GM23338 (cell line): ENCODE data around the gene LGALS12. TPM values are rescaled to one million over a fixed set of nuclear protein-coding genes. Genes with fewer than 3 reads are reported as not detected.

Experiments used
- ATAC-seq: fragments of 200-7000 bp; cut with Tn5 transposase; 3 replicates; pipeline ENCODE4 v1.9.1; 2020
- DNase-seq: peaks from one replicate; pipeline ENCODE4 v3.0.0-alpha.2; 2015; ENCODE audit warnings: low spot score
- H2AFZ ChIP-seq: fragments of 200-600 bp; sonication (generic); 2 replicates; pipeline ENCODE4 v1.8.0; 2016; ENCODE audit warnings: antibody characterized with exemption, mild to moderate bottlenecking, moderate library complexity
- H3F3A ChIP-seq: fragments of 200-600 bp; sonication (generic); replicated peaks from 2 replicates; pipeline ENCODE4 v1.8.0; 2017; ENCODE audit warnings: antibody characterized with exemption, mixed run types, low read depth
- H3K27ac ChIP-seq: fragments of 200-600 bp; sonication (generic); 2 replicates; pipeline ENCODE4 v1.6.1; 2016; ENCODE audit warnings: low read depth
- H3K27me3 ChIP-seq: fragments of 200-600 bp; sonication (generic); 2 replicates; pipeline ENCODE4 v1.8.0; 2016; ENCODE audit warnings: mild to moderate bottlenecking, mixed run types, moderate library complexity; ENCODE audit not compliant: insufficient read depth
- H3K36me3 ChIP-seq: fragments of 200-600 bp; sonication (generic); 2 replicates; pipeline ENCODE4 v1.8.0; 2016; ENCODE audit warnings: mild to moderate bottlenecking; ENCODE audit not compliant: insufficient read depth
- H3K4me1 ChIP-seq: fragments of 200-600 bp; sonication (generic); 2 replicates; pipeline ENCODE4 v1.8.0; 2016; ENCODE audit warnings: mild to moderate bottlenecking, moderate library complexity; ENCODE audit not compliant: insufficient read depth
- H3K4me2 ChIP-seq: fragments of 200-600 bp; sonication (generic); 2 replicates; pipeline ENCODE4 v1.7.1; 2017; ENCODE audit warnings: mixed run types
- H3K4me3 ChIP-seq: fragments of 200-600 bp; sonication (generic); 2 replicates; pipeline ENCODE4 v1.6.1; 2016; ENCODE audit warnings: mixed run types
- H3K79me2 ChIP-seq: fragments of 200-600 bp; sonication (generic); replicated peaks from 2 replicates; pipeline ENCODE4 v1.8.0; 2017; ENCODE audit warnings: mild to moderate bottlenecking; ENCODE audit not compliant: insufficient read depth
- H3K9me2 ChIP-seq: fragments of 200-600 bp; sonication (generic); 2 replicates; pipeline ENCODE4 v1.8.0; 2017; ENCODE audit not compliant: insufficient read depth
- H4K20me1 ChIP-seq: fragments of 200-600 bp; sonication (generic); replicated peaks from 2 replicates; pipeline ENCODE4 v1.8.0; 2017; ENCODE audit warnings: mild to moderate bottlenecking; ENCODE audit not compliant: insufficient read depth
- H3K27ac Mint-ChIP-seq: 2 replicates; pipeline ENCODE4 v1.8.0; 2020; ENCODE audit warnings: inconsistent platforms, mild to moderate bottlenecking, moderate library complexity, mixed read lengths
- H3K27me3 Mint-ChIP-seq: 3 replicates; pipeline ENCODE4 v1.8.0; 2022; ENCODE audit warnings: low read depth, mild to moderate bottlenecking, moderate library complexity, mixed read lengths, inconsistent platforms; ENCODE audit not compliant: insufficient read depth, poor library complexity
- H3K36me3 Mint-ChIP-seq: 3 replicates; pipeline ENCODE4 v1.8.0; 2021; ENCODE audit warnings: low read depth, mild to moderate bottlenecking, inconsistent platforms, moderate library complexity, mixed read lengths
- H3K4me1 Mint-ChIP-seq: 3 replicates; pipeline ENCODE4 v1.8.0; 2020; ENCODE audit warnings: mild to moderate bottlenecking, inconsistent platforms, mixed read lengths
- H3K4me3 Mint-ChIP-seq: 3 replicates; pipeline ENCODE4 v1.8.0; 2021; ENCODE audit warnings: moderate library complexity, mild to moderate bottlenecking, inconsistent platforms, mixed read lengths
- H3K9me3 Mint-ChIP-seq: 3 replicates; pipeline ENCODE4 v1.8.0; 2020; ENCODE audit warnings: moderate library complexity, mild to moderate bottlenecking, inconsistent platforms, mixed read lengths
- CTCF ChIP-seq, 2 experiments: fragments of 200-600 bp in 1 of 2; sonication (generic) in 1 of 2; conservative IDR thresholded peaks; 2 replicates each; pipeline versions ENCODE4 v1.5.1 to v1.6.1; 2016 to 2017; ENCODE audit warnings: antibody characterized with exemption in 2 of 2, low read depth in 2 of 2, mild to moderate bottlenecking in 2 of 2, moderate library complexity in 1 of 2
- ETS1 ChIP-seq: IDR thresholded peaks from 2 replicates; pipeline ENCODE4 v1.6.1; 2016; ENCODE audit warnings: antibody characterized with exemption
- EZH2 ChIP-seq: fragments of 200-600 bp; sonication (generic); IDR thresholded peaks from one replicate; pipeline ENCODE4 v1.8.0; 2017; ENCODE audit warnings: antibody characterized with exemption, mild to moderate bottlenecking, low read depth; ENCODE audit not compliant: unreplicated experiment
- JUNB ChIP-seq: IDR thresholded peaks from one replicate; pipeline ENCODE4 v1.6.1; 2016; ENCODE audit warnings: antibody characterized with exemption; ENCODE audit not compliant: unreplicated experiment
- NANOG ChIP-seq: IDR thresholded peaks from 2 replicates; pipeline ENCODE4 v1.6.1; 2016; ENCODE audit warnings: antibody characterized with exemption, borderline replicate concordance
- POLR2AphosphoS5 ChIP-seq: IDR thresholded peaks from 2 replicates; pipeline ENCODE4 v1.6.1; 2016; ENCODE audit warnings: antibody characterized with exemption, low read depth
- STAT1 ChIP-seq: IDR thresholded peaks from one replicate; pipeline ENCODE4 v1.6.1; 2016; ENCODE audit warnings: antibody characterized with exemption; ENCODE audit not compliant: unreplicated experiment
- ZNF331 ChIP-seq: fragments of 250-450 bp; sonication (Bioruptor Pico); IDR thresholded peaks from 2 replicates; pipeline ENCODE4 v1.5.0; 2020; ENCODE audit warnings: low read depth, mild to moderate bottlenecking, moderate library complexity
- ZNF462 ChIP-seq: fragments of 250-450 bp; sonication (Bioruptor Pico); IDR thresholded peaks from 2 replicates; pipeline ENCODE4 v1.5.0; 2020; ENCODE audit warnings: mild to moderate bottlenecking, moderate library complexity
- polyA plus RNA-seq: library from polyadenylated mRNA; unstranded; fragments of >200 nt; fragmentation: Nextera tagmentation; extraction: Ambion mirVana; gene quantifications from 2 replicates; pipeline ENCODE4 v1.2.1, GENCODE V29; 2016
- total RNA-seq: library from RNA; depleted of rRNA; stranded (reverse); fragments of >200 nt; shearing (Covaris generic); gene quantifications from 2 replicates; pipeline ENCODE4 v1.2.3, GENCODE V29; 2014
- TF ChIP-seq, protein P1 (sequence below): IDR thresholded peaks from one replicate; pipeline ENCODE4 v1.6.1; 2018; ENCODE audit warnings: antibody characterized with exemption; ENCODE audit not compliant: unreplicated experiment

Gene LGALS12
- total and polyA plus RNA-seq, 2 experiments from 2014 or later, result 0.94 to 1.2 TPM

DNA sequence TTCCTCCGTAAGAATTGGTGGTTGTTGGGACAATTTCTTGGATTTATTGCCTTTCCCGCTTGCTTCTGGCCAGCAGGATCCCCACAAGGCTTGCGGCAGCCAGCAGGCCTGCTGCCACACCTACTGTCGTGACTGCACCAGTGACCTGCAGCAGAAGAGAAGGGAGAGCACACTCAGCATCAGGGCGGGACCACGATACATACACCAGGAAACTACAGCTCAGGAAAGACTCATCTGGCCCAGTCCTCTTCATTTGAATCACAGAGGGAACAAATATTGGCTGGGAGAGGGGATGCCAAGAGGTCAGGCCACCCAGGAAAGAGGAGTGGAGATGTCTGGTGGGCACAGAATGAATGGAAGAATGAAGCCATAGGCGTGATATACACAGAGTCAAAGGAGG is 47.0 kb downstream of the LGALS12 start:
- DNase-seq (no peak), ATAC-seq (peak; percentile 59)
- peaks cover 9% of the 10 kb centered on the region; the same call in 2 of the 3 replicates for H3K9me3 Mint-ChIP-seq
- H2AFZ ChIP-seq, result peak overlapping the region; percentile 72; the same call in 1 of the 2 replicates
- H3K79me2 ChIP-seq, result no peaks in the 10 kb centered on the region
- no peak overlapping the region for H3K4me2 ChIP-seq
- peaks cover 18% of the 10 kb centered on the region for H3K27me3 Mint-ChIP-seq
- H3F3A ChIP-seq, result no peaks in the 10 kb centered on the region; the same call in 1 of the 2 replicates
- H3K4me1 Mint-ChIP-seq, result peaks cover 18% of the 10 kb centered on the region
- TF ChIP-seq ETS1, result no peak
- TF ChIP-seq ZNF462 (CRISPR knock-in tag), result no peak
- no peak for TF ChIP-seq ZNF331
- TF ChIP-seq EZH2, result no peak
- no peak for TF ChIP-seq CTCF (conservative IDR thresholded peaks at IDR 0.05; ENCODE audit: low read depth in 2 of 2)
- TF ChIP-seq POLR2AphosphoS5, result no peak
- TF ChIP-seq NANOG, result no peak
- TF ChIP-seq JUNB, result no peak
- TF ChIP-seq STAT1, result no peak
- TF ChIP-seq, protein P1, sequence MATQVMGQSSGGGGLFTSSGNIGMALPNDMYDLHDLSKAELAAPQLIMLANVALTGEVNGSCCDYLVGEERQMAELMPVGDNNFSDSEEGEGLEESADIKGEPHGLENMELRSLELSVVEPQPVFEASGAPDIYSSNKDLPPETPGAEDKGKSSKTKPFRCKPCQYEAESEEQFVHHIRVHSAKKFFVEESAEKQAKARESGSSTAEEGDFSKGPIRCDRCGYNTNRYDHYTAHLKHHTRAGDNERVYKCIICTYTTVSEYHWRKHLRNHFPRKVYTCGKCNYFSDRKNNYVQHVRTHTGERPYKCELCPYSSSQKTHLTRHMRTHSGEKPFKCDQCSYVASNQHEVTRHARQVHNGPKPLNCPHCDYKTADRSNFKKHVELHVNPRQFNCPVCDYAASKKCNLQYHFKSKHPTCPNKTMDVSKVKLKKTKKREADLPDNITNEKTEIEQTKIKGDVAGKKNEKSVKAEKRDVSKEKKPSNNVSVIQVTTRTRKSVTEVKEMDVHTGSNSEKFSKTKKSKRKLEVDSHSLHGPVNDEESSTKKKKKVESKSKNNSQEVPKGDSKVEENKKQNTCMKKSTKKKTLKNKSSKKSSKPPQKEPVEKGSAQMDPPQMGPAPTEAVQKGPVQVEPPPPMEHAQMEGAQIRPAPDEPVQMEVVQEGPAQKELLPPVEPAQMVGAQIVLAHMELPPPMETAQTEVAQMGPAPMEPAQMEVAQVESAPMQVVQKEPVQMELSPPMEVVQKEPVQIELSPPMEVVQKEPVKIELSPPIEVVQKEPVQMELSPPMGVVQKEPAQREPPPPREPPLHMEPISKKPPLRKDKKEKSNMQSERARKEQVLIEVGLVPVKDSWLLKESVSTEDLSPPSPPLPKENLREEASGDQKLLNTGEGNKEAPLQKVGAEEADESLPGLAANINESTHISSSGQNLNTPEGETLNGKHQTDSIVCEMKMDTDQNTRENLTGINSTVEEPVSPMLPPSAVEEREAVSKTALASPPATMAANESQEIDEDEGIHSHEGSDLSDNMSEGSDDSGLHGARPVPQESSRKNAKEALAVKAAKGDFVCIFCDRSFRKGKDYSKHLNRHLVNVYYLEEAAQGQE, result no peak
- H3K4me3 ChIP-seq, result no peak overlapping the region
- no peak overlapping the region for H3K27ac Mint-ChIP-seq
- no peaks in the 10 kb centered on the region for H3K9me2 ChIP-seq
- no peaks in the 10 kb centered on the region for H3K36me3 ChIP-seq
- peaks cover 4% of the 10 kb centered on the region; the same call in 2 of the 3 replicates for H3K36me3 Mint-ChIP-seq
- no peak overlapping the region; the same call in 2 of the 3 replicates for H3K4me3 Mint-ChIP-seq
- H3K4me1 ChIP-seq, result peaks cover 30% of the 10 kb centered on the region
- no peak overlapping the region for H3K27ac ChIP-seq
- H3K27me3 ChIP-seq, result no peaks in the 10 kb centered on the region
- no peaks in the 10 kb centered on the region for H4K20me1 ChIP-seq
